H1 (cell line): ENCODE results near the gene PTCD3. TPM values are rescaled to one million over a fixed set of nuclear protein-coding genes. Genes with fewer than 3 reads are reported as not detected.

Source experiments
- KDM1A ChIP-seq: fragments of 200-600, 300-600 bp; sonication (generic); IDR thresholded peaks from 2 replicates; pipeline ENCODE4 v1.7.1; 2016; ENCODE audit warnings: mild to moderate bottlenecking, low read length, borderline replicate concordance
- NANOG ChIP-seq: IDR thresholded peaks from 2 replicates; pipeline ENCODE4 v1.6.1; 2011; ENCODE audit warnings: low read length, low read depth, mild to moderate bottlenecking, inconsistent platforms; ENCODE audit not compliant: insufficient read depth, poor library complexity, severe bottlenecking
- PHF8 ChIP-seq: fragments of 200-600 bp; sonication (generic); conservative IDR thresholded peaks from 2 replicates; pipeline ENCODE4 v1.7.1; 2012; ENCODE audit warnings: low read depth, mild to moderate bottlenecking, inconsistent platforms, low read length, moderate library complexity
- polyA plus RNA-seq, 7 experiments: library from polyadenylated mRNA; depleted of rRNA in 3 of 7; stranded (reverse) in 5 of 7; unstranded in 2 of 7; fragments of >200 nt in 5 of 7; fragments of 200-250 nt in 2 of 7; gene quantifications; 1 replicate in 5 of 7; 2 replicates in 1 of 7; 4 replicates in 1 of 7; pipeline versions ENCODE4 v1.2.1 to v1.2.3, GENCODE V29; 2011 to 2013; ENCODE audit warnings: missing spikeins in 2 of 7, mixed read lengths in 2 of 7
- total RNA-seq: library from RNA; stranded (reverse); fragmentation: NEBNext Ultra II Directional; extraction: Animal tissue kit (Norgen Biotek cat#: 25700); gene quantifications from 2 replicates; pipeline ENCODE4 v1.2.1, GENCODE V29; 2021
- TF ChIP-seq, protein P1 (sequence below): fragments of 300-600 bp; sonication (generic); IDR thresholded peaks from 2 replicates; pipeline ENCODE4 v1.7.1; 2012; ENCODE audit warnings: low read length, moderate library complexity, mild to moderate bottlenecking, inconsistent platforms; ENCODE audit not compliant: insufficient replicate concordance

The PTCD3 gene
- total and polyA plus RNA-seq, 2 of the 8 experiments (the other 6 are each of a cell fraction or from before 2014, with no cell fraction given), result 64.3 to 192 TPM

DNA sequence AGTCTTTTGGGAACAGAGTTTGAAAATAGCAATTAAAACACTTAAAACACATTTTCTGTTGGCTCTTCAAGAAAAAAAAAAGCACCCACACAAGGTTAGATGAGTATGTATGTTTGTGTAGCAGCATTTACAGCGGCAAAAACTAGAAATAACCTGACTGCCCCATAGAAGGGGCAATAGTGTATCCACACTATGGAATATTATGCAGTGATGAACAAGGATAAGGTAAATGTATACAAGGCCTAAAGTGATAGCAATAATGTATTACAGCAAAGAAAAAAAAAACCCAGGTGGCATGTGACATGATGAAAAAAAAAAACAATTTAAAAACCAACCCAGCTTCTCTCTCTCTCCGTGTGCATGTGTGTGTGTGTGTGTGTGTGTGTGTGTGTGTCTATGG is 35.2 kb upstream of the PTCD3 start (continued):
- no peak for TF ChIP-seq PHF8
- TF ChIP-seq, protein P1, sequence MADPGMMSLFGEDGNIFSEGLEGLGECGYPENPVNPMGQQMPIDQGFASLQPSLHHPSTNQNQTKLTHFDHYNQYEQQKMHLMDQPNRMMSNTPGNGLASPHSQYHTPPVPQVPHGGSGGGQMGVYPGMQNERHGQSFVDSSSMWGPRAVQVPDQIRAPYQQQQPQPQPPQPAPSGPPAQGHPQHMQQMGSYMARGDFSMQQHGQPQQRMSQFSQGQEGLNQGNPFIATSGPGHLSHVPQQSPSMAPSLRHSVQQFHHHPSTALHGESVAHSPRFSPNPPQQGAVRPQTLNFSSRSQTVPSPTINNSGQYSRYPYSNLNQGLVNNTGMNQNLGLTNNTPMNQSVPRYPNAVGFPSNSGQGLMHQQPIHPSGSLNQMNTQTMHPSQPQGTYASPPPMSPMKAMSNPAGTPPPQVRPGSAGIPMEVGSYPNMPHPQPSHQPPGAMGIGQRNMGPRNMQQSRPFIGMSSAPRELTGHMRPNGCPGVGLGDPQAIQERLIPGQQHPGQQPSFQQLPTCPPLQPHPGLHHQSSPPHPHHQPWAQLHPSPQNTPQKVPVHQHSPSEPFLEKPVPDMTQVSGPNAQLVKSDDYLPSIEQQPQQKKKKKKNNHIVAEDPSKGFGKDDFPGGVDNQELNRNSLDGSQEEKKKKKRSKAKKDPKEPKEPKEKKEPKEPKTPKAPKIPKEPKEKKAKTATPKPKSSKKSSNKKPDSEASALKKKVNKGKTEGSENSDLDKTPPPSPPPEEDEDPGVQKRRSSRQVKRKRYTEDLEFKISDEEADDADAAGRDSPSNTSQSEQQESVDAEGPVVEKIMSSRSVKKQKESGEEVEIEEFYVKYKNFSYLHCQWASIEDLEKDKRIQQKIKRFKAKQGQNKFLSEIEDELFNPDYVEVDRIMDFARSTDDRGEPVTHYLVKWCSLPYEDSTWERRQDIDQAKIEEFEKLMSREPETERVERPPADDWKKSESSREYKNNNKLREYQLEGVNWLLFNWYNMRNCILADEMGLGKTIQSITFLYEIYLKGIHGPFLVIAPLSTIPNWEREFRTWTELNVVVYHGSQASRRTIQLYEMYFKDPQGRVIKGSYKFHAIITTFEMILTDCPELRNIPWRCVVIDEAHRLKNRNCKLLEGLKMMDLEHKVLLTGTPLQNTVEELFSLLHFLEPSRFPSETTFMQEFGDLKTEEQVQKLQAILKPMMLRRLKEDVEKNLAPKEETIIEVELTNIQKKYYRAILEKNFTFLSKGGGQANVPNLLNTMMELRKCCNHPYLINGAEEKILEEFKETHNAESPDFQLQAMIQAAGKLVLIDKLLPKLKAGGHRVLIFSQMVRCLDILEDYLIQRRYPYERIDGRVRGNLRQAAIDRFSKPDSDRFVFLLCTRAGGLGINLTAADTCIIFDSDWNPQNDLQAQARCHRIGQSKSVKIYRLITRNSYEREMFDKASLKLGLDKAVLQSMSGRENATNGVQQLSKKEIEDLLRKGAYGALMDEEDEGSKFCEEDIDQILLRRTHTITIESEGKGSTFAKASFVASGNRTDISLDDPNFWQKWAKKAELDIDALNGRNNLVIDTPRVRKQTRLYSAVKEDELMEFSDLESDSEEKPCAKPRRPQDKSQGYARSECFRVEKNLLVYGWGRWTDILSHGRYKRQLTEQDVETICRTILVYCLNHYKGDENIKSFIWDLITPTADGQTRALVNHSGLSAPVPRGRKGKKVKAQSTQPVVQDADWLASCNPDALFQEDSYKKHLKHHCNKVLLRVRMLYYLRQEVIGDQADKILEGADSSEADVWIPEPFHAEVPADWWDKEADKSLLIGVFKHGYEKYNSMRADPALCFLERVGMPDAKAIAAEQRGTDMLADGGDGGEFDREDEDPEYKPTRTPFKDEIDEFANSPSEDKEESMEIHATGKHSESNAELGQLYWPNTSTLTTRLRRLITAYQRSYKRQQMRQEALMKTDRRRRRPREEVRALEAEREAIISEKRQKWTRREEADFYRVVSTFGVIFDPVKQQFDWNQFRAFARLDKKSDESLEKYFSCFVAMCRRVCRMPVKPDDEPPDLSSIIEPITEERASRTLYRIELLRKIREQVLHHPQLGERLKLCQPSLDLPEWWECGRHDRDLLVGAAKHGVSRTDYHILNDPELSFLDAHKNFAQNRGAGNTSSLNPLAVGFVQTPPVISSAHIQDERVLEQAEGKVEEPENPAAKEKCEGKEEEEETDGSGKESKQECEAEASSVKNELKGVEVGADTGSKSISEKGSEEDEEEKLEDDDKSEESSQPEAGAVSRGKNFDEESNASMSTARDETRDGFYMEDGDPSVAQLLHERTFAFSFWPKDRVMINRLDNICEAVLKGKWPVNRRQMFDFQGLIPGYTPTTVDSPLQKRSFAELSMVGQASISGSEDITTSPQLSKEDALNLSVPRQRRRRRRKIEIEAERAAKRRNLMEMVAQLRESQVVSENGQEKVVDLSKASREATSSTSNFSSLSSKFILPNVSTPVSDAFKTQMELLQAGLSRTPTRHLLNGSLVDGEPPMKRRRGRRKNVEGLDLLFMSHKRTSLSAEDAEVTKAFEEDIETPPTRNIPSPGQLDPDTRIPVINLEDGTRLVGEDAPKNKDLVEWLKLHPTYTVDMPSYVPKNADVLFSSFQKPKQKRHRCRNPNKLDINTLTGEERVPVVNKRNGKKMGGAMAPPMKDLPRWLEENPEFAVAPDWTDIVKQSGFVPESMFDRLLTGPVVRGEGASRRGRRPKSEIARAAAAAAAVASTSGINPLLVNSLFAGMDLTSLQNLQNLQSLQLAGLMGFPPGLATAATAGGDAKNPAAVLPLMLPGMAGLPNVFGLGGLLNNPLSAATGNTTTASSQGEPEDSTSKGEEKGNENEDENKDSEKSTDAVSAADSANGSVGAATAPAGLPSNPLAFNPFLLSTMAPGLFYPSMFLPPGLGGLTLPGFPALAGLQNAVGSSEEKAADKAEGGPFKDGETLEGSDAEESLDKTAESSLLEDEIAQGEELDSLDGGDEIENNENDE, result no peak
- no peak for TF ChIP-seq NANOG
- no peak for TF ChIP-seq KDM1A
